ENCODE results near the gene NANP. TPM values are rescaled to one million over a fixed set of nuclear protein-coding genes. Genes with fewer than 3 reads are reported as not detected.

NANP gene
- total and polyA plus RNA-seq, 10 of the 15 experiments (the other 5 are each of a cell fraction or from before 2014, with no cell fraction given), result 4.2 to 6.7 (median 4.9) TPM

DNA sequence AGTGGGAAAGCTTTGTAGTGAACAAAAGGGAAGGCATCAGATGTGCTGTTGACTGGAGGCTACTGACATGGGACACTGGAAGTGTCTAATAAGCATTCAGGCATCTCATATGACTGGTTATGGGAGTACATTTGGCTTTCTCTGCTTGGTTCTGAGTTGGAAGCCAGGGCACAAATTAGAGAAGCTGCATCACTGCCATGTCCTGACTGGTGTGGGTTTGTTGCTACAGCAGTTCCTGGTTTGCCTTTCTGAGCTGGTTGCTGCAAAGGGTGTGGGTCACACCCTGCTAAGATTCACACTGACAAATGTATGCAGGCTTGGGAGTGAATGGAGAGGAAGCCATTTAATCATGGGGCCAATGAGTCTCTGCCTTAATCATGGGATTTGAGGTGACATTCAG, 36.2 kb upstream of the NANP start:
- Histone ChIP-seq H4K20me1 (ENCODE audit: control insufficient read depth, insufficient read depth) (no peaks in the 10 kb centered on the region), H3K4me1 (ENCODE audit: control insufficient read depth, insufficient read depth, low read length) (no peaks in the 10 kb centered on the region), H3K4me2 (ENCODE audit: control insufficient read depth, insufficient read depth) (no peak overlapping the region), H3K36me3 (ENCODE audit: control insufficient read depth in 2 of 2, insufficient read depth in 2 of 2, low read length in 1 of 2) (no peaks in the 10 kb centered on the region), H3K4me3 (no peak overlapping the region), H3K79me2 (ENCODE audit: control insufficient read depth, insufficient read depth, low read length) (no peaks in the 10 kb centered on the region), H3K27me3 (replicated peaks in 1 of 2; ENCODE audit: control insufficient read depth in 2 of 2, insufficient read depth in 2 of 2, low read length in 1 of 2) (no peaks in the 10 kb centered on the region), H3K27ac (ENCODE audit: control insufficient read depth, insufficient read depth) (no peak overlapping the region), H2AFZ (ENCODE audit: control insufficient read depth, low read depth, low read length) (no peak overlapping the region), H3K9me3 (replicated peaks; ENCODE audit: control insufficient read depth, insufficient read depth, low read length) (no peaks in the 10 kb centered on the region), H3K9ac (ENCODE audit: control insufficient read depth, insufficient read depth, low read length) (no peak overlapping the region)
- ChIA-PET CTCF (no interaction called here), POLR2A (no interaction called here), RAD21 (ENCODE audit: unreplicated experiment) (no interaction called here), SMC1A (ENCODE audit: uncharacterized antibody, unreplicated experiment) (no interaction called here)
- no TSS peak for BruUV-seq (replicated peaks)
- no peak for FAIRE-seq
- ATAC-seq, result no peak
- in situ Hi-C loops (cut with MboI), result no loop called here
- TF ChIP-seq HDAC6 (IDR thresholded peaks at IDR 0.05; ENCODE audit: unreplicated experiment), result no peak
- TF ChIP-seq, protein P1, sequence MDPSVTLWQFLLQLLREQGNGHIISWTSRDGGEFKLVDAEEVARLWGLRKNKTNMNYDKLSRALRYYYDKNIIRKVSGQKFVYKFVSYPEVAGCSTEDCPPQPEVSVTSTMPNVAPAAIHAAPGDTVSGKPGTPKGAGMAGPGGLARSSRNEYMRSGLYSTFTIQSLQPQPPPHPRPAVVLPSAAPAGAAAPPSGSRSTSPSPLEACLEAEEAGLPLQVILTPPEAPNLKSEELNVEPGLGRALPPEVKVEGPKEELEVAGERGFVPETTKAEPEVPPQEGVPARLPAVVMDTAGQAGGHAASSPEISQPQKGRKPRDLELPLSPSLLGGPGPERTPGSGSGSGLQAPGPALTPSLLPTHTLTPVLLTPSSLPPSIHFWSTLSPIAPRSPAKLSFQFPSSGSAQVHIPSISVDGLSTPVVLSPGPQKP (IDR thresholded peaks at IDR 0.05; ENCODE audit: low read depth, low read length), result no peak
- no peak for TF ChIP-seq SREBF2 (IDR thresholded peaks at IDR 0.05; ENCODE audit: low read length)
- TF ChIP-seq ASH2L (IDR thresholded peaks at IDR 0.05; ENCODE audit: borderline replicate concordance, low read depth), result no peak
- TF ChIP-seq STAT3 (IDR thresholded peaks at IDR 0.05; ENCODE audit: low read depth, low read length), result no peak
- TF ChIP-seq, protein P2, sequence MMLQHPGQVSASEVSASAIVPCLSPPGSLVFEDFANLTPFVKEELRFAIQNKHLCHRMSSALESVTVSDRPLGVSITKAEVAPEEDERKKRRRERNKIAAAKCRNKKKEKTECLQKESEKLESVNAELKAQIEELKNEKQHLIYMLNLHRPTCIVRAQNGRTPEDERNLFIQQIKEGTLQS (IDR thresholded peaks at IDR 0.05; ENCODE audit: borderline replicate concordance, extremely low read depth, low read depth, low read length), result no peak
- TF ChIP-seq ZZZ3 (IDR thresholded peaks at IDR 0.05; ENCODE audit: control insufficient read depth, insufficient read length, low read depth), result no peak
- no peak for TF ChIP-seq MEF2B (IDR thresholded peaks at IDR 0.05; ENCODE audit: partially characterized antibody, poor library complexity, severe bottlenecking)
- intact Hi-C loops (cut with micrococcal nuclease; ENCODE audit: unreplicated experiment), result no loop called here
- DNase-seq (ENCODE audit: low read depth, low spot score), result no peak

DNA sequence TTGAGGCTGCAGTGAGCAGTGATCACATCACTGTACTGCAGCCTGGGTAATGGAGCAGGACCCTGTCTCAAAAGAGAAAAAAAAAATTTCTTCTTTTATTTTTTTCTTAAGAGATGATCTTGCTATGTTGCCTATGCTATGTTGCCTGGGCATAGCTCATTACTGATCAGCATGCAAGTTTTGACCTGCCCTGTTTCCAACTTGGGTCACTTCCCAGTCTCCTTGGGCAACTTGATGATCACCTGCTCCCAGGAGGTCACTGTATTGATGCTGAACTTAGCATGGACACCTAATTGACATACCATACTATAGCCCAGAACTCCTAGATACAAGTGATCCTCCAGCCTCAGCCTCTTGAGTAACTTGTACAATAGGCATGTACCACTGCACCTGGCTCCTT, 30.7 kb upstream of the NANP start:
- in situ Hi-C loops (cut with MboI), result no loop called here
- ChIA-PET POLR2A (no interaction called here), RAD21 (ENCODE audit: unreplicated experiment) (no interaction called here), CTCF (no interaction called here), SMC1A (ENCODE audit: uncharacterized antibody, unreplicated experiment) (no interaction called here)
- no peak overlapping the region for H3K27ac ChIP-seq (ENCODE audit: control insufficient read depth, insufficient read depth)
- no peaks in the 10 kb centered on the region for H3K79me2 ChIP-seq (ENCODE audit: control insufficient read depth, insufficient read depth, low read length)
- H3K9me3 ChIP-seq (replicated peaks; ENCODE audit: control insufficient read depth, insufficient read depth, low read length), result no peaks in the 10 kb centered on the region
- no peak for ATAC-seq
- no peaks in the 10 kb centered on the region for H3K36me3 ChIP-seq (ENCODE audit: control insufficient read depth in 2 of 2, insufficient read depth in 2 of 2, low read length in 1 of 2)
- no peak overlapping the region for H3K4me3 ChIP-seq
- H3K4me2 ChIP-seq (ENCODE audit: control insufficient read depth, insufficient read depth), result no peak overlapping the region
- BruUV-seq (replicated peaks), result no TSS peak
- no peak overlapping the region for H3K9ac ChIP-seq (ENCODE audit: control insufficient read depth, insufficient read depth, low read length)
- no peak for FAIRE-seq
- H3K27me3 ChIP-seq (replicated peaks in 1 of 2; ENCODE audit: control insufficient read depth in 2 of 2, insufficient read depth in 2 of 2, low read length in 1 of 2), result no peaks in the 10 kb centered on the region
- no peaks in the 10 kb centered on the region for H3K4me1 ChIP-seq (ENCODE audit: control insufficient read depth, insufficient read depth, low read length)
- H4K20me1 ChIP-seq (ENCODE audit: control insufficient read depth, insufficient read depth), result no peaks in the 10 kb centered on the region
- DNase-seq (ENCODE audit: low read depth, low spot score), result no peak
- no peak overlapping the region for H2AFZ ChIP-seq (ENCODE audit: control insufficient read depth, low read depth, low read length)
- intact Hi-C loops (cut with micrococcal nuclease; ENCODE audit: unreplicated experiment), result no loop called here
- TF ChIP-seq RFX5 (IDR thresholded peaks at IDR 0.05; ENCODE audit: low read depth, low read length) (no peak), SUZ12 (IDR thresholded peaks at IDR 0.05; ENCODE audit: unreplicated experiment) (no peak)
- TF ChIP-seq, protein P3, sequence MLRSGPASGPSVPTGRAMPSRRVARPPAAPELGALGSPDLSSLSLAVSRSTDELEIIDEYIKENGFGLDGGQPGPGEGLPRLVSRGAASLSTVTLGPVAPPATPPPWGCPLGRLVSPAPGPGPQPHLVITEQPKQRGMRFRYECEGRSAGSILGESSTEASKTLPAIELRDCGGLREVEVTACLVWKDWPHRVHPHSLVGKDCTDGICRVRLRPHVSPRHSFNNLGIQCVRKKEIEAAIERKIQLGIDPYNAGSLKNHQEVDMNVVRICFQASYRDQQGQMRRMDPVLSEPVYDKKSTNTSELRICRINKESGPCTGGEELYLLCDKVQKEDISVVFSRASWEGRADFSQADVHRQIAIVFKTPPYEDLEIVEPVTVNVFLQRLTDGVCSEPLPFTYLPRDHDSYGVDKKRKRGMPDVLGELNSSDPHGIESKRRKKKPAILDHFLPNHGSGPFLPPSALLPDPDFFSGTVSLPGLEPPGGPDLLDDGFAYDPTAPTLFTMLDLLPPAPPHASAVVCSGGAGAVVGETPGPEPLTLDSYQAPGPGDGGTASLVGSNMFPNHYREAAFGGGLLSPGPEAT (IDR thresholded peaks at IDR 0.05; ENCODE audit: low read depth), result no peak
- TF ChIP-seq, protein P4, sequence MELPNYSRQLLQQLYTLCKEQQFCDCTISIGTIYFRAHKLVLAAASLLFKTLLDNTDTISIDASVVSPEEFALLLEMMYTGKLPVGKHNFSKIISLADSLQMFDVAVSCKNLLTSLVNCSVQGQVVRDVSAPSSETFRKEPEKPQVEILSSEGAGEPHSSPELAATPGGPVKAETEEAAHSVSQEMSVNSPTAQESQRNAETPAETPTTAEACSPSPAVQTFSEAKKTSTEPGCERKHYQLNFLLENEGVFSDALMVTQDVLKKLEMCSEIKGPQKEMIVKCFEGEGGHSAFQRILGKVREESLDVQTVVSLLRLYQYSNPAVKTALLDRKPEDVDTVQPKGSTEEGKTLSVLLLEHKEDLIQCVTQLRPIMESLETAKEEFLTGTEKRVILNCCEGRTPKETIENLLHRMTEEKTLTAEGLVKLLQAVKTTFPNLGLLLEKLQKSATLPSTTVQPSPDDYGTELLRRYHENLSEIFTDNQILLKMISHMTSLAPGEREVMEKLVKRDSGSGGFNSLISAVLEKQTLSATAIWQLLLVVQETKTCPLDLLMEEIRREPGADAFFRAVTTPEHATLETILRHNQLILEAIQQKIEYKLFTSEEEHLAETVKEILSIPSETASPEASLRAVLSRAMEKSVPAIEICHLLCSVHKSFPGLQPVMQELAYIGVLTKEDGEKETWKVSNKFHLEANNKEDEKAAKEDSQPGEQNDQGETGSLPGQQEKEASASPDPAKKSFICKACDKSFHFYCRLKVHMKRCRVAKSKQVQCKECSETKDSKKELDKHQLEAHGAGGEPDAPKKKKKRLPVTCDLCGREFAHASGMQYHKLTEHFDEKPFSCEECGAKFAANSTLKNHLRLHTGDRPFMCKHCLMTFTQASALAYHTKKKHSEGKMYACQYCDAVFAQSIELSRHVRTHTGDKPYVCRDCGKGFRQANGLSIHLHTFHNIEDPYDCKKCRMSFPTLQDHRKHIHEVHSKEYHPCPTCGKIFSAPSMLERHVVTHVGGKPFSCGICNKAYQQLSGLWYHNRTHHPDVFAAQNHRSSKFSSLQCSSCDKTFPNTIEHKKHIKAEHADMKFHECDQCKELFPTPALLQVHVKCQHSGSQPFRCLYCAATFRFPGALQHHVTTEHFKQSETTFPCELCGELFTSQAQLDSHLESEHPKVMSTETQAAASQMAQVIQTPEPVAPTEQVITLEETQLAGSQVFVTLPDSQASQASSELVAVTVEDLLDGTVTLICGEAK (IDR thresholded peaks at IDR 0.05; ENCODE audit: borderline replicate concordance), result no peak

Measured in GM12878 (cell line).